DMS 273 (cell line): ENCODE results near the gene CENPO.

Experiments used
- DNase-seq: peaks from one replicate; lab custom pipeline; 2025; ENCODE audit not compliant: unreplicated experiment; lab: John Stamatoyannopoulos, UW

The CENPO gene

GRCh38 chr2:24857746-24858145 lies 64.5 kb downstream of the CENPO start:
- DNase-seq, result no peak

GRCh38 chr2:24858996-24859395 lies 65.8 kb downstream of the CENPO start:
- DNase-seq, result no peak

- no peak for DNase-seq
Measured at GRCh38 chr2:24859968-24860600, 66.9 kb downstream of the CENPO start.

GRCh38 chr2:24860631-24861030 lies 67.4 kb downstream of the CENPO start:
- no peak for DNase-seq

- DNase-seq, result no peak
Measured at GRCh38 chr2:24861500-24861899, 68.3 kb downstream of the CENPO start.

- no peak for DNase-seq
Measured at GRCh38 chr2:24863641-24864040, 70.4 kb downstream of the CENPO start.

- DNase-seq, result no peak
Measured at GRCh38 chr2:24866946-24867345, 73.7 kb downstream of the CENPO start.

- no peak for DNase-seq
Measured at GRCh38 chr2:24870440-24870839, 77.2 kb downstream of the CENPO start.

- DNase-seq, result no peak
Measured at GRCh38 chr2:24870891-24871705, 77.9 kb downstream of the CENPO start.

- DNase-seq, result peak; percentile 75
Measured at GRCh38 chr2:24871852-24872333, 78.7 kb downstream of the CENPO start.
